HG03039 (cell line): ENCODE data around the gene KLHDC7A.

ENCODE experiments used
- ATAC-seq: cut with Tn5 transposase; IDR thresholded peaks from one replicate; pipeline ENCODE4 v1.9.1; 2021; ENCODE audit warnings: mild to moderate bottlenecking, moderate library complexity; ENCODE audit not compliant: unreplicated experiment

Gene KLHDC7A

DNA sequence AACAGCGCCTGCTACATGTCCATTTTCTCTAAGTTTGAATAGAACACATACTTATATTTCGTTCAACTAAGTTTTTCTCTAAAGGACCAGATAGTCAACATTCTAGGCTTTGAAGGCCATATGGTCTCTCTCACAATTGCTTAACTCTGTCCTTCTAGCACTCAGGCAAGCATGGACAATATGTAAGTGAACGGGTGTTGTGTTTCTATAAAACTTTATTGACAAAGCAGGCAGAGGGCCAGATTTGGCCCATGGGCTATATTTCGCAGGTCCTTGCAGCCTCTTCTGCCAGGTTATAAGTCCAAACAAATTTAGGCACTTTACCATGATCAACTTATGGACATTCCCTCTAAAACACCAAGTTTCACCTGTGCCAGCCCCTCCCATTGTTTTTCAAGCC is 21.1 kb downstream of the KLHDC7A start:
- ATAC-seq: no peak

DNA sequence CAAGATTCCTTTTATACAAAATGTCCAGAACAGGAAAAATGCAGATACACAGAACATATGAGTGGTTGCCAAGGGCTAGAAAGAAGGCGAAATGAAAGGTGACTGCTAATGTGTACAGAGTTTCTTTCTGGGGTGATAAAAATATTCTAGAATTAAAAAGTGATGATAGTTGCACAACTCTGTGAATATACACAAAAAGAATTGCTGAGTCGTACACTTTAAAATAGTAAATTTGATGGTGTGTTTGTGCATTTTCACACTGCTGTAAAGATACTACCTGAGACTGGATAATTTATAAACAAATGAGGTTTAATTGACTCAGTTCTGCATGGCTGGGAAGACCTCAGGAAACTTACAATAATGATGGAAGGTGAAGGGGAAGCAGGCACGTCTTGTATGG is 23.9 kb downstream of the KLHDC7A start:
- no peak for ATAC-seq

GRCh38 chr1:18505666-18506065 is 24.9 kb downstream of the KLHDC7A start:
- no peak for ATAC-seq

DNA sequence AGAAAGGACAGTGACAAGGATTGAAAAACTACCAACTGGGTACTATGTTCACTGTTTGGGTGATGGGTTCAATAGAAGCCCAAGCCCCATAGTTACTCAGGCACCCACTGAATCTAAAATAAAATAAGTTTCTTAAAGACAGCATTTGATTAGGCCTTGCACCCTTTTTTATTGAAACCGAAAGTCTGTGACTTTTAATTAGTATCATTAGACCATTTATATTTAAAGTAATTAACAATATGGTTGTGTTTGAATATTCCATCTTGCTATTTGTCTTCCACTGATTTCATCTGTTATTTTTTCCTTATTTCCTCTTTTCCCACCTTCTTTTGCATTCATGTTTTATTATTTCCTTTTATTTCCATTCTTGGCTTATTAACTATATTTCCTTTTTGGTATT is 27.4 kb downstream of the KLHDC7A start:
- no peak for ATAC-seq

DNA sequence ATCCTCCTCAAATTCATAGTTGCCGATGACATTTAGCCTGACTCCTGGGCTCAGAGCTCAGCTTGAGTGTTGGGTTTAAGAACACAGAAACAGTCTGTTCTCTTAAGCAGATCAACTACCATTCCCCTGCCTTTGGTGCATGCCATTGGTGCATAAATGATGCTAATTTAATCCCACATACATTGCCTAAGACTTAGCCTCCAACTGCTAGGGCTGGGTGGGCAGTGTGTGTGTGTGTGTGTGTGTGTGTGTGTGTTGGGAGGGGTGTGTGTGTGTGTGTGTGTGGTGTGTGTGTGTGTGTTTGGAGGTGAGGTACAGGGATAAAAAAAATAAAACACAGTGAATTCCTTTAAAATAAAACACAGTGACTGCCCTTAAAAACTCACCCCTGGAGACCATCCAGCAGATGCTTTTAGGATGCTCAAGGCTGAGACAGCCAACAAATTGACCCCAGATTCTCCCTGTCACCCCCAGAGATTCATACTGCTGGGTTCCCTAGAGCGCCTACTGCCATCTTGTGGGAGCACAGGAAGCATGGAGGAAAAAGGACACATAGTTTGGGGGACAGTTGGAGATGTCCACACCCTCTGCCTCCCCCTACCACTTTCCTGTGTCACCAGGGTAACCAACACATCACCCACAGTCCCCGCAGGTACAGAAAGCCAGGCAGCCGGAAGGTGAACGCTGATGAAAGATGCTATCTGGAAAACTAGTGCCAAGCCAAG is 30.6 kb downstream of the KLHDC7A start:
- ATAC-seq: no peak

- no peak for ATAC-seq
Observed at GRCh38 chr1:18511874-18512150, 31.1 kb downstream of the KLHDC7A start.

DNA sequence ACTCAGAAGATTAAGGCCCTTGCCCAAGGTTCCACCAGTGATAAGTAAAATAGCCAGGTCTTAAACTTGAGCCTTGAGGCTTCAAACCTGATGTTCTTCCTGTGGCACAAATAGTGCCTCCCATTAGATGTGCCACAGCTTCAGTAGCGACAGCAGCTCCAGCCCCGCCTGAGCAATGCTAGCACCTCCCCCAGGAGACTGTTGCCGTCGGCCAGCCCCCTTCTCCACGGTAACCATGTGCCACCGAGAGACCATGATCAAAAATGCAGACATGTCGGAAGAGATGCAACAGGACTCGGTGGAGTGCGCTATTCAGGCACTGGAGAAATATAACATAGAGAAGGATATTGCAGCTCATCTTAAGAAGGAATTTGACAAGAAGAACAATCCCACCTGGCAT is 32.2 kb downstream of the KLHDC7A start:
- no peak for ATAC-seq

GRCh38 chr1:18513995-18514394 is 33.3 kb downstream of the KLHDC7A start:
- no peak for ATAC-seq

GRCh38 chr1:18515120-18515667 is 34.5 kb downstream of the KLHDC7A start:
- ATAC-seq: no peak

GRCh38 chr1:18516473-18516872 is 35.7 kb downstream of the KLHDC7A start:
- no peak for ATAC-seq

GRCh38 chr1:18526436-18527275 is 45.9 kb downstream of the KLHDC7A start:
- no peak for ATAC-seq

DNA sequence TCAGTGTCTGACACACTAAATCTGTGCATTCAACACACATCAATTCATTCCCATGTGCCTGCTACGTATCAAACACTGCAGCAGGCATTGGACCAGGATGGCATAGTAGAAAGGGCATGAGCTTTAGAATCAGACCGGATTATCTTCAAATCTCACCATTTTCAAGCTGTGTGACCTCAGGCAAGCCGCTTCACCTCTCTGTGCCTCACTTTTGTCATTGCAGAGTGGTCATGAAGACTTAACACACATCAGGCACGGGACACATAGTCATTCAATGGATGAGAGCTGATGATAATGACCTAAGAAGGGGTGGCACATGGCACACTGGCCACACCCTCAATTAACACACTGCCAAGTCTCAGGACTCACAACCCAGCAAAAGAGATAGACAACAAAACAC is 46.8 kb downstream of the KLHDC7A start:
- no peak for ATAC-seq

DNA sequence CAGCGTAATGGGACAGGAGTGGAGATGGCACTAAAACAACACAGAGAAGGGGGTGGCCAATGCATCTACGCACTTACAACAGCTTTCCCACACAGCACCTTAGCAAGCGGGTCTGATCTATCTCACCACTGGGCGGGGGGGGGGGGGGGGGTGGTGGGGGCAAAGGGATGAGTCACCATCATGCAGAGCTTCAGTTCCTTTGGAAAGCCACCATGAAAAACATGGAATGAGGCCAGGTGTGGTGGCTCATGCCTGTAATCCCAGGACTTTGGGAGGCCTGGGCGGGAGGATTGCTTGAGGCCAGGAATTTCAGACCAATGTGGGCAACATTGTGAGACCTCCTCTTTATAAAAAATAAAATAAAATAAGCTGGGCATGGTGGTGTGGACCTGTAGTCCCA is 47.2 kb downstream of the KLHDC7A start:
- no peak for ATAC-seq

GRCh38 chr1:18528616-18529015 is 47.9 kb downstream of the KLHDC7A start:
- ATAC-seq: no peak

- ATAC-seq: no peak
Observed at GRCh38 chr1:18529714-18530113, 49.0 kb downstream of the KLHDC7A start.

- ATAC-seq: no peak
Observed at GRCh38 chr1:18530587-18531502, 50.1 kb downstream of the KLHDC7A start.

GRCh38 chr1:18531503-18531845 is 50.7 kb downstream of the KLHDC7A start:
- ATAC-seq: no peak

DNA sequence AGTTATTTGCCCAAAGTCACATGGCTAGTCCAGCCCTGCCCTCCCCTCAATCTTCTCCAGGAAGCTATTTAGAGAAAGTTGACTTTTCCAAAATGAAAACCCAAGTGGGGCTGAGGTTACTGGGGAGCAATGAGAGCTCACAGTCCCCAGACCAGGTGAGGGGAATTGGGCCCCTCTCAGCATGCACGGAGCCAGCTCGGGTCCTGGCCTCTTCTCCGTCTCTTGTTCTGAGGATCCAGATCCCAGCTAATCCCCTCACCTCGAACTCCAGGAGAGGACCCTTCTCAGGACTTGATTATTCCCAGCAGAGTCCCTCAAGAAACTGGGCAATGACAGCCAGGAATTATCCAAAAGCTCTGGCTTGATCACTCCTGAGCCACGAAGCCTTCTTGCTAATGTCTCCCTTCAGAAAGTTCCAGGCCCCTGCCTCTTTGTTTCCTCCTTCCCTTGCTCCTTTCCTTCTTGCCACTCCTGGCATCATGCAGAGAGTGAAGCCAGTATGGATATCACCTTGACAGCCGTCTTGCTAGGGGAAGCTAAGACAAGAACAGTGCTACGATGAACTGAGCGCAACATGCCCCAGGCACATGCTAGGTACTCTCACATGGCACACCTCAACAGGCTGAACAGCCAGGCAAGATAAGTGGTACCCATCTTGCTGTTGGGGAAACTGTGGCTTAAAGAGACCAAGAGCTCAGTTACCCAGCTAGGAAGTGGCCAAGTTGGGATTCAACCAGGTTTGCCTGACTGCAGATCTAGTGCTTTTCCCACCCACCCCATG is 51.9 kb downstream of the KLHDC7A start:
- ATAC-seq: no peak

GRCh38 chr1:18533259-18533658 is 52.5 kb downstream of the KLHDC7A start:
- no peak for ATAC-seq

GRCh38 chr1:18534810-18535205 is 54.1 kb downstream of the KLHDC7A start:
- no peak for ATAC-seq
